HepG2 (cell line): ENCODE measurements around the gene PLOD2. TPM values are rescaled to one million over a fixed set of nuclear protein-coding genes. Genes with fewer than 3 reads are reported as not detected.

ENCODE experiments used
- ATAC-seq: fragments of 200-7000 bp; cut with Tn5 transposase; 3 replicates; pipeline ENCODE4 v1.9.1; 2020; ENCODE audit warnings: mild to moderate bottlenecking, moderate library complexity
- BruUV-seq: library from RNA; stranded (reverse); fragments of 400-500 nt; replicated peaks from 2 replicates; lab custom pipeline; 2021; lab: Mats Ljungman, UMichigan
- CTCF ChIA-PET: fragments of 300-600 bp; formaldehyde crosslinking; extraction: SDS; loops from one replicate; lab custom pipeline; 2021; ENCODE audit warnings: low total read pairs, inconsistent platforms, low intra/inter-chr PET ratio; lab: Yijun Ruan, JAX
- POLR2A ChIA-PET: fragments of 350-600 bp; sonication (Branson Sonifier 250); formaldehyde crosslinking; loops from one replicate; lab custom pipeline; 2020; ENCODE audit warnings: antibody characterized with exemption, inconsistent platforms; lab: Yijun Ruan, JAX
- DNase-seq: peaks from one replicate; pipeline ENCODE4 v3.0.0-alpha.2; 2015; ENCODE audit warnings: low spot score
- FAIRE-seq: peaks from 3 replicates; lab custom pipeline; 2011; peaks lifted over from hg19 to GRCh38; lab: Jason Lieb, UNC
- H2AFZ ChIP-seq: one replicate; pipeline ENCODE4 v1.6.1; 2011; ENCODE audit warnings: low read length, inconsistent platforms
- H3K27ac ChIP-seq: fragments of 300-600 bp; 3 replicates; pipeline ENCODE4 v1.8.0; 2011; ENCODE audit warnings: mixed run types, mild to moderate bottlenecking, mixed read lengths, low read length, inconsistent platforms; ENCODE audit not compliant: insufficient read depth; ENCODE audit errors: extremely low read length
- H3K27me3 ChIP-seq, 2 experiments: fragments of 200-600 bp in 1 of 2; 2 replicates in 1 of 2; 3 replicates in 1 of 2; pipeline versions ENCODE4 v1.6.0 to v1.8.0; 2011; ENCODE audit warnings: low read length in 2 of 2, mild to moderate bottlenecking in 2 of 2, moderate library complexity in 2 of 2, inconsistent platforms in 1 of 2; ENCODE audit not compliant: insufficient read depth in 2 of 2, control insufficient read depth in 1 of 2
- H3K36me3 ChIP-seq, 2 experiments: fragments of 200-600 bp in 1 of 2; replicated peaks in 1 of 2; 2 replicates in 1 of 2; 3 replicates in 1 of 2; pipeline versions ENCODE4 v1.5.1 to v1.8.0; 2011; ENCODE audit warnings: low read length in 2 of 2, inconsistent platforms in 1 of 2; ENCODE audit not compliant: insufficient read depth in 2 of 2, control insufficient read depth in 1 of 2
- H3K4me1 ChIP-seq: 2 replicates; pipeline ENCODE4 v1.5.1; 2012; ENCODE audit warnings: low read length, inconsistent platforms; ENCODE audit not compliant: insufficient read depth
- H3K4me2 ChIP-seq: 2 replicates; pipeline ENCODE4 v1.6.0; 2011; ENCODE audit warnings: low read depth, low read length, inconsistent platforms
- H3K4me3 ChIP-seq, 3 experiments: fragments of 200-600 bp in 1 of 3; sonication (generic), shearing (Covaris generic) in 1 of 3; replicated peaks in 1 of 3; 2 replicates each; pipeline ENCODE4 v1.5.1; 2011 to 2016; ENCODE audit warnings: low read length in 3 of 3, inconsistent platforms in 2 of 3, low read depth in 2 of 3, mild to moderate bottlenecking in 2 of 3, control low read depth in 1 of 3, mixed read lengths in 1 of 3; ENCODE audit not compliant: insufficient read depth in 1 of 3
- H3K79me2 ChIP-seq: one replicate; pipeline ENCODE4 v1.6.1; 2011; ENCODE audit warnings: low read length, inconsistent platforms; ENCODE audit not compliant: insufficient read depth
- H3K9ac ChIP-seq: 2 replicates; pipeline ENCODE4 v1.6.0; 2011; ENCODE audit warnings: mild to moderate bottlenecking, low read depth, low read length, inconsistent platforms; ENCODE audit not compliant: insufficient read depth
- H3K9me3 ChIP-seq: 2 replicates; pipeline ENCODE4 v1.5.1; 2012; ENCODE audit warnings: mild to moderate bottlenecking, low read length
- H4K20me1 ChIP-seq: 2 replicates; pipeline ENCODE4 v1.6.0; 2011; ENCODE audit warnings: inconsistent platforms, mild to moderate bottlenecking, low read length, moderate library complexity; ENCODE audit not compliant: insufficient read depth
- DNMT1 ChIP-seq: sonication (generic); formaldehyde crosslinking; IDR thresholded peaks from 2 replicates; pipeline ENCODE4 v1.5.1; 2020; ENCODE audit warnings: mild to moderate bottlenecking, missing genetic modification reagents
- JUNB ChIP-seq: sonication (generic); formaldehyde crosslinking; IDR thresholded peaks from 2 replicates; pipeline ENCODE4 v1.8.0; 2022; ENCODE audit warnings: missing genetic modification reagents, mild to moderate bottlenecking, borderline replicate concordance
- RBM22 ChIP-seq: fragments of 200-400 bp; formaldehyde crosslinking; optimal IDR thresholded peaks from 2 replicates; pipeline ENCODE3; 2017; ENCODE audit warnings: mild to moderate bottlenecking, low read length, moderate library complexity
- ZNF773 ChIP-seq: sonication (generic); formaldehyde crosslinking; IDR thresholded peaks from 2 replicates; pipeline ENCODE4 v1.4.0; 2020; ENCODE audit warnings: missing genetic modification reagents, borderline replicate concordance
- WGBS: methylation state at CpG from one replicate; pipeline ENCODE4 v1.1.6; 2017; ENCODE audit warnings: low lambda C conversion rate; 5-methylcytosine and 5-hydroxymethylcytosine counted together
- in situ Hi-C: cut with HindIII; loops from 2 replicates; pipeline ENCODE4 v1.10.0; 2017; ENCODE audit warnings: low pct_unique_long_range_greater_than_20kb; ENCODE audit not compliant: extremely low pct_ligation_motif_present
- intact Hi-C: fragments of 100-400 bp; cut with micrococcal nuclease; formaldehyde crosslinking; loops from one replicate; pipeline ENCODE4 v1.10.0; 2022; ENCODE audit not compliant: unreplicated experiment
- polyA plus RNA-seq, 8 experiments: library from polyadenylated mRNA; depleted of rRNA in 3 of 8; stranded (reverse) in 7 of 8; unstranded in 1 of 8; fragments of >200 nt; fragmentation: Illumina TruSeq in 4 of 8; extraction: Trizol in 4 of 8; gene quantifications; 2 replicates each; pipeline versions ENCODE4 v1.2.1 to v1.2.3, GENCODE V29; 2011 to 2016; ENCODE audit warnings: low read depth in 4 of 8, missing spikeins in 1 of 8, mixed read lengths in 1 of 8; ENCODE audit not compliant: insufficient read depth in 1 of 8
- total RNA-seq, 5 experiments: library from RNA; depleted of rRNA; stranded (reverse); fragments of >200 nt; fragmentation: Illumina TruSeq; extraction: Trizol; gene quantifications; 2 replicates each; pipeline ENCODE4 v1.2.3, GENCODE V29; 2016; ENCODE audit warnings: low read depth in 1 of 5
- TF ChIP-seq, protein P1 (sequence below): sonication (generic); formaldehyde crosslinking; IDR thresholded peaks from one replicate; pipeline ENCODE4 v1.5.1; 2020; ENCODE audit warnings: mild to moderate bottlenecking, missing genetic modification reagents; ENCODE audit errors: not compliant biosample characterization

PLOD2 gene
- total and polyA plus RNA-seq, 2 of the 13 experiments (the other 11 are each of a cell fraction or from before 2014, with no cell fraction given) = 107 to 161 TPM

DNA sequence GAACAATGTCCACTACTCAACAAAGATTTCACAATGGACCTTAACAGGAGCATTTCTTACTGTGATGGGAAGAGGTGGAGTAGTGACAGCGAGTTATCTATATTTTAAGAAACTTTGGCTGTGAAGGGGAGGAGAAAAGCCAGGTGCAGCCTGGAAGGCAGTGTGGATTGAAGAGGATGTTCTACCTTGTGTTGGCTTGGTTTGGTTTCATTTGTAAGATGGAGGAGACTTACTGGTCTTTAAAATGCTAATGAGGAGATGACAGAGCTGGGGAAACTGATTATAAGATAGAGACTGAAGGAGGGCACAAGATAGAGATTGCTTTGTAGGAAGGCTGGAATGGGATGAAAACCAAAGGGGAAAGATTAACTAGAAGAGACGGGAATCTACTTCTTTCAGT, 59.4 kb downstream of the PLOD2 start:
- no peak overlapping the region for H3K4me2 ChIP-seq
- no peak for FAIRE-seq
- 94% methylated on average over 2 of the region's 2 CpGs for WGBS
- DNase-seq = no peak
- no peaks in the 10 kb centered on the region for H3K9me3 ChIP-seq
- no peak overlapping the region for H3K4me3 ChIP-seq
- CTCF ChIA-PET = no interaction called here
- BruUV-seq = TSS peak; percentile 29
- in situ Hi-C loops = no loop called here
- H4K20me1 ChIP-seq = 0 out of 2 replicates have a peak, but pooled peaks cover 2% of the 10 kb centered on the region
- no peak for TF ChIP-seq DNMT1 (CRISPR knock-in tag)
- TF ChIP-seq JUNB (CRISPR knock-in tag) = 0 out of 2 replicates have a peak, but pooled peaks have one; percentile 20
- peak; percentile 79 for TF ChIP-seq RBM22
- TF ChIP-seq, all 625 proteins: peak for 2
- no peak overlapping the region for H3K27ac ChIP-seq
- POLR2A ChIA-PET = no interaction called here
- no peak overlapping the region for H3K9ac ChIP-seq
- no peaks in the 10 kb centered on the region for H3K27me3 ChIP-seq
- ATAC-seq = no peak
- peaks cover 29% of the 10 kb centered on the region for H3K4me1 ChIP-seq
- peaks cover 7% of the 10 kb centered on the region for H3K79me2 ChIP-seq
- H3K36me3 ChIP-seq = peaks cover 14 to 64% of the 10 kb centered on the region in 2 experiments
- intact Hi-C loops = no loop called here
- no peak overlapping the region for H2AFZ ChIP-seq

DNA sequence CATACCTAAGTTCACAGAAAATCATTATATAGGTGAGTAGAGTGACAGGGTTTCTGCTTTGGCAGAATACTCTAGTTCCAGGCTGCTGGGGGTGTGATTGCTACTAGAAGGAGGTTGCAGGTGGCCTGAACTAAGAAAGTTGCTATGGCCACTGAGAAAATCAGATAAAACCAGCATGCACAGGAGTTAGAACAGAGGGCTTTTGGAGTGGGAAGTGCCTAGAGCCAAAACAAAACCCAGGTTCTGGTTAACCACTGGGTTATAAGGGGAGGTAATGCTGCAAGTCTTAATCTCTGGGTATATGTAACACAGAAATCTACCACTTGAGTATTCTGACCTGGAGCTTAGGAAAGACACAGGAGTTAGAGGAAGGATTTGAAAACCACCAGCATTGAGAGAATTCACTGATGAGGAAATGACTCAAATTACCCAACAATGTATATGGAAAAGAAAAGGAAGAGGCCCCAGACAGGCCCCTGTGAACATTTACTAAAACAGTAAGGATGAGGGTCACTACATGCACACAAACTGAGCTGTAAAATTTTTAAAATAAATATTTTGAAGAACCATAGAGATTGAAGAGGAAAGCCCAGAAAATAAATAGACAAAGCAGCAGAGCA, 60.0 kb downstream of the PLOD2 start:
- no peak overlapping the region for H3K9ac ChIP-seq
- H3K4me1 ChIP-seq = peaks cover 23% of the 10 kb centered on the region
- H3K27ac ChIP-seq = peak overlapping the region; percentile 31
- POLR2A ChIA-PET = interaction anchor here (1.0 kb wide), 1 partner anchor 61 kb away, joined by 3 read pairs; no protein-coding TSS in a partner anchor
- CTCF ChIA-PET = no interaction called here
- intact Hi-C loops = no loop called here
- H3K4me3 ChIP-seq = no peak overlapping the region
- no peak overlapping the region for H2AFZ ChIP-seq
- peak; percentile 33 for ATAC-seq
- DNase-seq = no peak
- H3K36me3 ChIP-seq = peaks cover 13 to 58% of the 10 kb centered on the region in 2 experiments
- in situ Hi-C loops = no loop called here
- 0 out of 2 replicates have a peak, but pooled peaks cover 2% of the 10 kb centered on the region for H4K20me1 ChIP-seq
- no peaks in the 10 kb centered on the region for H3K27me3 ChIP-seq
- no peak for FAIRE-seq
- TF ChIP-seq, protein P1, sequence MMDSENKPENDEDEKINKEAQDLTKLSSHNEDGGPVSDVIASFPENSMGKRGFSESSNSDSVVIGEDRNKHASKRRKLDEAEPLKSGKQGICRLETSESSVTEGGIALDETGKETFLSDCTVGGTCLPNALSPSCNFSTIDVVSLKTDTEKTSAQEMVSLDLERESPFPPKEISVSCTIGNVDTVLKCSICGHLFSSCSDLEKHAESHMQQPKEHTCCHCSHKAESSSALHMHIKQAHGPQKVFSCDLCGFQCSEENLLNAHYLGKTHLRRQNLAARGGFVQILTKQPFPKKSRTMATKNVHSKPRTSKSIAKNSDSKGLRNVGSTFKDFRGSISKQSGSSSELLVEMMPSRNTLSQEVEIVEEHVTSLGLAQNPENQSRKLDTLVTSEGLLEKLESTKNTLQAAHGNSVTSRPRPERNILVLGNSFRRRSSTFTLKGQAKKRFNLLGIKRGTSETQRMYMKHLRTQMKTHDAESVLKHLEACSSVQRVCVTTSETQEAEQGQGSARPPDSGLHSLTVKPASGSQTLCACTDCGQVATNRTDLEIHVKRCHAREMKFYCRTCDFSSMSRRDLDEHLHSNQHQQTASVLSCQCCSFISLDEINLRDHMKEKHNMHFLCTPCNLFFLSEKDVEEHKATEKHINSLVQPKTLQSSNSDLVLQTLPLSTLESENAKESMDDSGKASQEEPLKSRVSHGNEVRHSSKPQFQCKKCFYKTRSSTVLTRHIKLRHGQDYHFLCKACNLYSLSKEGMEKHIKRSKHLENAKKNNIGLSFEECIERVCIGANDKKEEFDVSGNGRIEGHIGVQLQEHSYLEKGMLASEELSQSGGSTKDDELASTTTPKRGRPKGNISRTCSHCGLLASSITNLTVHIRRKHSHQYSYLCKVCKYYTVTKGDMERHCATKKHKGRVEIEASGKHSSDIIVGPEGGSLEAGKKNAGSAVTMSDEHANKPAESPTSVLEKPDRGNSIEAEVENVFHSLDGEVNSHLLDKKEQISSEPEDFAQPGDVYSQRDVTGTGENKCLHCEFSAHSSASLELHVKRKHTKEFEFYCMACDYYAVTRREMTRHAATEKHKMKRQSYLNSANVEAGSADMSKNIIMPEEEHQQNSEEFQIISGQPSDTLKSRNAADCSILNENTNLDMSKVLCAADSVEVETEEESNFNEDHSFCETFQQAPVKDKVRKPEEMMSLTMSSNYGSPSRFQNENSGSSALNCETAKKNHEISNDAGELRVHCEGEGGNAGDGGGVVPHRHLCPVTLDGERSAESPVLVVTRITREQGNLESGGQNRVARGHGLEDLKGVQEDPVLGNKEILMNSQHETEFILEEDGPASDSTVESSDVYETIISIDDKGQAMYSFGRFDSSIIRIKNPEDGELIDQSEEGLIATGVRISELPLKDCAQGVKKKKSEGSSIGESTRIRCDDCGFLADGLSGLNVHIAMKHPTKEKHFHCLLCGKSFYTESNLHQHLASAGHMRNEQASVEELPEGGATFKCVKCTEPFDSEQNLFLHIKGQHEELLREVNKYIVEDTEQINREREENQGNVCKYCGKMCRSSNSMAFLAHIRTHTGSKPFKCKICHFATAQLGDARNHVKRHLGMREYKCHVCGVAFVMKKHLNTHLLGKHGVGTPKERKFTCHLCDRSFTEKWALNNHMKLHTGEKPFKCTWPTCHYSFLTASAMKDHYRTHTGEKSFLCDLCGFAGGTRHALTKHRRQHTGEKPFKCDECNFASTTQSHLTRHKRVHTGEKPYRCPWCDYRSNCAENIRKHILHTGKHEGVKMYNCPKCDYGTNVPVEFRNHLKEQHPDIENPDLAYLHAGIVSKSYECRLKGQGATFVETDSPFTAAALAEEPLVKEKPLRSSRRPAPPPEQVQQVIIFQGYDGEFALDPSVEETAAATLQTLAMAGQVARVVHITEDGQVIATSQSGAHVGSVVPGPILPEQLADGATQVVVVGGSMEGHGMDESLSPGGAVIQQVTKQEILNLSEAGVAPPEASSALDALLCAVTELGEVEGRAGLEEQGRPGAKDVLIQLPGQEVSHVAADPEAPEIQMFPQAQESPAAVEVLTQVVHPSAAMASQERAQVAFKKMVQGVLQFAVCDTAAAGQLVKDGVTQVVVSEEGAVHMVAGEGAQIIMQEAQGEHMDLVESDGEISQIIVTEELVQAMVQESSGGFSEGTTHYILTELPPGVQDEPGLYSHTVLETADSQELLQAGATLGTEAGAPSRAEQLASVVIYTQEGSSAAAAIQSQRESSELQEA (CRISPR knock-in tag) = no peak
- TF ChIP-seq ZNF773 (CRISPR knock-in tag) = no peak
- no peak overlapping the region for H3K4me2 ChIP-seq
- no TSS peak for BruUV-seq
- peaks cover 7% of the 10 kb centered on the region for H3K79me2 ChIP-seq
- H3K9me3 ChIP-seq = no peaks in the 10 kb centered on the region
